Parathyroid adenoma (tissue), 2 donors: Measurements from ENCODE around the gene NLRP3.
"Not testable (repeated sequence)": the region's sequence is repeated elsewhere in the genome, so short reads cannot be mapped to it uniquely, and the experiment has no call there.

Experiments
- H2AFZ ChIP-seq: fragments of 300-600 bp; sonication (generic); one replicate; pipeline ENCODE4 v1.7.0; 2017; ENCODE audit warnings: antibody characterized with exemption, mild to moderate bottlenecking
- H3K27ac ChIP-seq: fragments of 300-600 bp; sonication (generic); one replicate; pipeline ENCODE4 v1.7.0; 2017
- H3K27me3 ChIP-seq: fragments of 300-600 bp; sonication (generic); one replicate; pipeline ENCODE4 v1.7.0; 2017; ENCODE audit warnings: low read length; ENCODE audit not compliant: control insufficient read depth, insufficient read depth
- H3K36me3 ChIP-seq: fragments of 300-600 bp; sonication (generic); one replicate; pipeline ENCODE4 v1.7.0; 2017; ENCODE audit warnings: low read length; ENCODE audit not compliant: control insufficient read depth, insufficient read depth
- H3K4me1 ChIP-seq: fragments of 300-600 bp; sonication (generic); one replicate; pipeline ENCODE4 v1.7.0; 2017; ENCODE audit warnings: control low read depth
- H3K4me2 ChIP-seq: fragments of 300-600 bp; sonication (generic); one replicate; pipeline ENCODE4 v1.7.0; 2017; ENCODE audit warnings: low read length
- H3K4me3 ChIP-seq: fragments of 300-600 bp; sonication (generic); one replicate; pipeline ENCODE4 v1.7.0; 2017; ENCODE audit warnings: low read depth, low read length
- H3K79me2 ChIP-seq: fragments of 300-600 bp; sonication (generic); one replicate; pipeline ENCODE4 v1.7.0; 2017; ENCODE audit warnings: control low read depth
- H3K9ac ChIP-seq: fragments of 300-600 bp; sonication (generic); one replicate; pipeline ENCODE4 v1.7.0; 2017; ENCODE audit warnings: mild to moderate bottlenecking
- H3K9me3 ChIP-seq: fragments of 300-600 bp; sonication (generic); one replicate; pipeline ENCODE4 v1.7.0; 2017; ENCODE audit warnings: low read length; ENCODE audit not compliant: control insufficient read depth
- CTCF ChIP-seq: fragments of 300-600 bp; sonication (generic); IDR thresholded peaks from one replicate; pipeline ENCODE4 v1.7.0; 2017; ENCODE audit warnings: antibody characterized with exemption, mild to moderate bottlenecking
- donor health status: primary hyperparathyroidism.

The NLRP3 gene

GRCh38 chr1:247392088-247392487, 23.9 kb upstream of the NLRP3 start:
- H3K9me3 ChIP-seq, result no peaks in the 10 kb centered on the region
- H3K4me2 ChIP-seq, result no peak overlapping the region
- no peaks in the 10 kb centered on the region for H3K27me3 ChIP-seq
- no peaks in the 10 kb centered on the region for H3K79me2 ChIP-seq
- H3K4me3 ChIP-seq, result no peak overlapping the region
- no peaks in the 10 kb centered on the region for H3K36me3 ChIP-seq
- H3K9ac ChIP-seq, result no peak overlapping the region
- no peak overlapping the region for H2AFZ ChIP-seq
- H3K4me1 ChIP-seq, result no peaks in the 10 kb centered on the region
- TF ChIP-seq CTCF, result no peak
- H3K27ac ChIP-seq, result no peak overlapping the region

- not testable (repeated sequence) for H3K79me2 ChIP-seq, H3K4me1 ChIP-seq, H2AFZ ChIP-seq, H3K9me3 ChIP-seq, H3K9ac ChIP-seq, H3K4me2 ChIP-seq, H3K27me3 ChIP-seq, H3K27ac ChIP-seq, H3K4me3 ChIP-seq, H3K36me3 ChIP-seq
These were observed 20.9 kb upstream of the NLRP3 start for GRCh38 chr1:247395075-247395474.

- H3K27ac ChIP-seq, result no peak overlapping the region
- H3K9ac ChIP-seq, result no peak overlapping the region
- H3K4me3 ChIP-seq, result no peak overlapping the region
- no peak overlapping the region for H3K4me2 ChIP-seq
- no peak overlapping the region for H2AFZ ChIP-seq
- no peaks in the 10 kb centered on the region for H3K36me3 ChIP-seq
- H3K9me3 ChIP-seq, result no peaks in the 10 kb centered on the region
- H3K27me3 ChIP-seq, result no peaks in the 10 kb centered on the region
- H3K79me2 ChIP-seq, result no peaks in the 10 kb centered on the region
- no peaks in the 10 kb centered on the region for H3K4me1 ChIP-seq
- TF ChIP-seq CTCF, result no peak
These were observed 15.3 kb upstream of the NLRP3 start for GRCh38 chr1:247400685-247401084.

- TF ChIP-seq CTCF, result no peak
- no peaks in the 10 kb centered on the region for H3K4me1 ChIP-seq
- H3K79me2 ChIP-seq, result no peaks in the 10 kb centered on the region
- H3K4me2 ChIP-seq, result no peak overlapping the region
- H3K9me3 ChIP-seq, result no peaks in the 10 kb centered on the region
- H3K27me3 ChIP-seq, result no peaks in the 10 kb centered on the region
- no peak overlapping the region for H3K9ac ChIP-seq
- H3K4me3 ChIP-seq, result no peak overlapping the region
- H3K27ac ChIP-seq, result no peak overlapping the region
- H2AFZ ChIP-seq, result no peak overlapping the region
- no peaks in the 10 kb centered on the region for H3K36me3 ChIP-seq
These were observed 14.5 kb upstream of the NLRP3 start for GRCh38 chr1:247401310-247402119.

GRCh38 chr1:247402120-247402675, 13.8 kb upstream of the NLRP3 start:
- Histone ChIP-seq H3K9ac (no peak overlapping the region), H3K9me3 (no peaks in the 10 kb centered on the region), H2AFZ (no peak overlapping the region), H3K79me2 (no peaks in the 10 kb centered on the region), H3K36me3 (no peaks in the 10 kb centered on the region), H3K27me3 (no peaks in the 10 kb centered on the region), H3K27ac (no peak overlapping the region), H3K4me1 (no peaks in the 10 kb centered on the region), H3K4me3 (no peak overlapping the region), H3K4me2 (no peak overlapping the region)
- TF ChIP-seq CTCF, result no peak
